GM21619 (cell line): ENCODE data around the gene DOCK2.
"Not testable (repeated sequence)": the region's sequence is repeated elsewhere in the genome, so short reads cannot be mapped to it uniquely, and the experiment has no call there.

Experiments used
- ATAC-seq: cut with Tn5 transposase; IDR thresholded peaks from one replicate; pipeline ENCODE4 v1.9.1; 2021; ENCODE audit not compliant: unreplicated experiment

The DOCK2 gene

GRCh38 chr5:169781420-169782345 lies 144.6 kb downstream of the DOCK2 start:
- no peak for ATAC-seq

GRCh38 chr5:169785771-169786618 lies 148.9 kb downstream of the DOCK2 start:
- ATAC-seq = no peak

- ATAC-seq = no peak
Observed at GRCh38 chr5:169788168-169788567, 151.1 kb downstream of the DOCK2 start.

- no peak for ATAC-seq
Observed at GRCh38 chr5:169789417-169789940, 152.4 kb downstream of the DOCK2 start.

GRCh38 chr5:169791251-169791650 lies 154.2 kb downstream of the DOCK2 start:
- ATAC-seq = no peak

GRCh38 chr5:169795338-169795737 lies 158.3 kb downstream of the DOCK2 start:
- no peak for ATAC-seq

GRCh38 chr5:169796731-169797130 lies 159.7 kb downstream of the DOCK2 start:
- ATAC-seq = no peak

GRCh38 chr5:169797577-169797976 lies 160.5 kb downstream of the DOCK2 start:
- no peak for ATAC-seq

- ATAC-seq = no peak
Observed at GRCh38 chr5:169798438-169798837, 161.4 kb downstream of the DOCK2 start.

GRCh38 chr5:169798906-169799660 lies 162.0 kb downstream of the DOCK2 start:
- no peak for ATAC-seq

GRCh38 chr5:169801324-169801777 lies 164.3 kb downstream of the DOCK2 start:
- no peak for ATAC-seq

GRCh38 chr5:169801781-169802180 lies 164.7 kb downstream of the DOCK2 start:
- no peak for ATAC-seq

- no peak for ATAC-seq
Observed at GRCh38 chr5:169803077-169803981, 166.3 kb downstream of the DOCK2 start.

GRCh38 chr5:169804861-169805260 lies 167.8 kb downstream of the DOCK2 start:
- ATAC-seq = no peak

- ATAC-seq = peak; percentile 78
Observed at GRCh38 chr5:169805527-169805934, 168.5 kb downstream of the DOCK2 start.

GRCh38 chr5:169805937-169806700 lies 169.0 kb downstream of the DOCK2 start:
- ATAC-seq = peak; percentile 61

- no peak for ATAC-seq
Observed at GRCh38 chr5:169808118-169808581, 171.1 kb downstream of the DOCK2 start.

GRCh38 chr5:169808880-169809279 lies 171.8 kb downstream of the DOCK2 start:
- not testable (repeated sequence) for ATAC-seq

GRCh38 chr5:169809281-169809680 lies 172.2 kb downstream of the DOCK2 start:
- no peak for ATAC-seq
